GM12878 (cell line): Measurements from ENCODE around the gene IL10RA. TPM values are rescaled to one million over a fixed set of nuclear protein-coding genes. Genes with fewer than 3 reads are reported as not detected.
A peak's percentile ranks its signal among the peaks of the same experiment; 100 is the strongest.

Experiments used
- ATAC-seq: fragments of 200-7000 bp; cut with Tn5 transposase; 3 replicates; pipeline ENCODE4 v1.9.1; 2020; ENCODE audit warnings: mild to moderate bottlenecking, moderate library complexity
- BruUV-seq: library from RNA; stranded (reverse); fragments of 400-500 nt; replicated peaks from 2 replicates; lab custom pipeline; 2021; lab: Mats Ljungman, UMichigan
- CTCF ChIA-PET: fragments of 300-600 bp; sonication (Branson Sonifier 250); formaldehyde crosslinking; extraction: SDS; loops from one replicate; lab custom pipeline; 2021; ENCODE audit warnings: inconsistent platforms; lab: Yijun Ruan, JAX
- POLR2A ChIA-PET: fragments of 350-600 bp; formaldehyde crosslinking; extraction: SDS; loops from one replicate; lab custom pipeline; 2021; ENCODE audit warnings: inconsistent platforms; lab: Charles Lee
- RAD21 ChIA-PET: fragments of 300-600 bp; sonication (Branson Sonifier 250); formaldehyde crosslinking; loops from one replicate; lab custom pipeline; 2023; ENCODE audit warnings: antibody characterized with exemption; ENCODE audit not compliant: unreplicated experiment; lab: Charles Lee
- SMC1A ChIA-PET: fragments of 300-600 bp; sonication (Branson Sonifier 250); formaldehyde crosslinking; loops from one replicate; lab custom pipeline; 2023; ENCODE audit not compliant: unreplicated experiment, uncharacterized antibody; lab: Charles Lee
- DNase-seq: peaks from one replicate; pipeline ENCODE4 v3.0.0-alpha.2; 2011; ENCODE audit warnings: low read depth, low spot score
- FAIRE-seq: peaks from 3 replicates; lab custom pipeline; 2011; peaks lifted over from hg19 to GRCh38; lab: Jason Lieb, UNC
- H2AFZ ChIP-seq: 2 replicates; pipeline ENCODE4 v1.6.0; 2011; ENCODE audit warnings: low read depth, low read length, control low read depth; ENCODE audit not compliant: control insufficient read depth
- H3K27ac ChIP-seq: 2 replicates; pipeline ENCODE4 v1.5.1; 2011; ENCODE audit warnings: control low read depth; ENCODE audit not compliant: control insufficient read depth, insufficient read depth
- H3K27me3 ChIP-seq, 2 experiments: replicated peaks in 1 of 2; 2 replicates each; pipeline versions ENCODE4 v1.6.0 to v1.6.1; 2011; ENCODE audit warnings: low read length in 1 of 2; ENCODE audit not compliant: control insufficient read depth in 2 of 2, insufficient read depth in 2 of 2
- H3K36me3 ChIP-seq, 2 experiments: 2 replicates each; pipeline ENCODE4 v1.5.1; 2011; ENCODE audit warnings: low read length in 1 of 2; ENCODE audit not compliant: control insufficient read depth in 2 of 2, insufficient read depth in 2 of 2
- H3K4me1 ChIP-seq: 2 replicates; pipeline ENCODE4 v1.6.1; 2011; ENCODE audit warnings: mild to moderate bottlenecking, low read length, moderate library complexity, mixed read lengths; ENCODE audit not compliant: control insufficient read depth, insufficient read depth
- H3K4me2 ChIP-seq: 2 replicates; pipeline ENCODE4 v1.6.0; 2011; ENCODE audit warnings: control low read depth; ENCODE audit not compliant: control insufficient read depth, insufficient read depth
- H3K4me3 ChIP-seq: fragments of 200-600 bp; sonication (generic); 2 replicates; pipeline ENCODE4 v1.5.1; 2016
- H3K79me2 ChIP-seq: 2 replicates; pipeline ENCODE4 v1.6.0; 2011; ENCODE audit warnings: low read length; ENCODE audit not compliant: control insufficient read depth, insufficient read depth
- H3K9ac ChIP-seq: 2 replicates; pipeline ENCODE4 v1.8.0; 2011; ENCODE audit warnings: low read length, control low read depth, mixed read lengths; ENCODE audit not compliant: control insufficient read depth, insufficient read depth
- H3K9me3 ChIP-seq: replicated peaks from 3 replicates; pipeline ENCODE4 v1.5.1; 2011; ENCODE audit warnings: mild to moderate bottlenecking, low read length; ENCODE audit not compliant: control insufficient read depth, insufficient read depth
- H4K20me1 ChIP-seq: 2 replicates; pipeline ENCODE4 v1.6.0; 2011; ENCODE audit not compliant: control insufficient read depth, insufficient read depth
- CBX5 ChIP-seq: sonication (generic); IDR thresholded peaks from 2 replicates; pipeline ENCODE4 v1.6.1; 2016; ENCODE audit warnings: low read depth, moderate library complexity, mild to moderate bottlenecking, inconsistent platforms
- CEBPB ChIP-seq, 2 experiments: fragments of 150-350 bp in 1 of 2; IDR thresholded peaks; 2 replicates each; pipeline ENCODE4 v1.6.1; 2012 to 2014; ENCODE audit warnings: low read depth in 2 of 2, low read length in 2 of 2, borderline replicate concordance in 1 of 2, inconsistent platforms in 1 of 2
- EGR1 ChIP-seq, 2 experiments: IDR thresholded peaks; 1 replicate in 1 of 2; 2 replicates in 1 of 2; pipeline ENCODE4 v1.6.1; 2011 to 2012; ENCODE audit warnings: low read depth in 2 of 2, low read length in 2 of 2, borderline replicate concordance in 1 of 2, mild to moderate bottlenecking in 1 of 2, moderate library complexity in 1 of 2
- EP300 ChIP-seq, 2 experiments: fragments of 150-350 bp in 1 of 2; IDR thresholded peaks; 2 replicates each; pipeline ENCODE4 v1.6.1; 2011 to 2012; ENCODE audit warnings: low read depth in 2 of 2, low read length in 2 of 2, borderline replicate concordance in 1 of 2, improper control_type of control experiment in 1 of 2, inconsistent platforms in 1 of 2; ENCODE audit not compliant: control insufficient read depth in 1 of 2
- MTA2 ChIP-seq: fragments of 450-650 bp; IDR thresholded peaks from 2 replicates; pipeline ENCODE4 v1.6.1; 2016; ENCODE audit warnings: low read depth, mild to moderate bottlenecking, moderate library complexity
- MXI1 ChIP-seq: fragments of 150-350 bp; IDR thresholded peaks from 2 replicates; pipeline ENCODE4 v1.6.1; 2011; ENCODE audit warnings: low read depth, mild to moderate bottlenecking, inconsistent platforms, low read length, improper control_type of control experiment
- NR2F1 ChIP-seq: fragments of 450-650 bp; conservative IDR thresholded peaks from 2 replicates; pipeline ENCODE4 v1.6.1; 2017; ENCODE audit warnings: mild to moderate bottlenecking
- RCOR1 ChIP-seq: conservative IDR thresholded peaks from 2 replicates; pipeline ENCODE4 v1.6.1; 2012; ENCODE audit warnings: low read depth, low read length, improper control_type of control experiment
- TARDBP ChIP-seq: IDR thresholded peaks from 2 replicates; pipeline ENCODE4 v1.6.1; 2016; ENCODE audit warnings: borderline replicate concordance
- ZNF274 ChIP-seq: IDR thresholded peaks from one replicate; pipeline ENCODE4 v1.8.0; 2011; ENCODE audit not compliant: insufficient read length, insufficient read depth
- WGBS: methylation state at CpG from one replicate; pipeline ENCODE4 v1.1.6; 2016; ENCODE audit warnings: low lambda C conversion rate; ENCODE audit not compliant: insufficient replicate concordance, insufficient coverage; ENCODE audit errors: missing lambda C conversion rate; 5-methylcytosine and 5-hydroxymethylcytosine counted together
- in situ Hi-C: fragments of 300-500 bp; cut with MboI; formaldehyde crosslinking; loops from 9 replicates; pipeline ENCODE4 v1.14.3; 2018; ENCODE audit warnings: mixed read lengths
- intact Hi-C: fragments of 100-400 bp; cut with micrococcal nuclease; formaldehyde crosslinking; loops from one replicate; pipeline ENCODE4 v1.14.2; 2022; ENCODE audit not compliant: unreplicated experiment
- polyA plus RNA-seq, 11 experiments: library from polyadenylated mRNA; depleted of rRNA in 4 of 11; unstranded in 6 of 11; stranded (reverse) in 5 of 11; fragments of >200 nt; fragmentation: Nextera tagmentation in 4 of 11; fragmentation: Illumina TruSeq in 1 of 11; extraction: Ambion mirVana in 4 of 11; extraction: Trizol in 1 of 11; gene quantifications; 1 replicate in 1 of 11; 2 replicates in 10 of 11; pipeline versions ENCODE4 v1.2.1 to v1.2.3, GENCODE V29; 2011 to 2016; ENCODE audit warnings: inconsistent platforms in 2 of 11, missing spikeins in 2 of 11, low read depth in 1 of 11
- total RNA-seq, 4 experiments: library from RNA; depleted of rRNA in 3 of 4; stranded (reverse); fragments of >200 nt in 3 of 4; fragmentation: Illumina TruSeq in 1 of 4; extraction: Trizol in 1 of 4; gene quantifications; 2 replicates each; pipeline versions ENCODE4 v1.2.1 to v1.2.3, GENCODE V29; 2013 to 2021
- TF ChIP-seq, protein P1 (sequence below): IDR thresholded peaks from 2 replicates; pipeline ENCODE4 v1.6.1; 2011; ENCODE audit warnings: borderline replicate concordance, low read depth, mild to moderate bottlenecking, moderate library complexity, low read length; ENCODE audit not compliant: insufficient read depth, poor library complexity, severe bottlenecking
- TF ChIP-seq, protein P2 (sequence below): IDR thresholded peaks from 2 replicates; pipeline ENCODE4 v1.6.1; 2012; ENCODE audit warnings: low read depth, low read length, improper control_type of control experiment
- TF ChIP-seq, protein P3 (sequence below): fragments of 450-650 bp; IDR thresholded peaks from 2 replicates; pipeline ENCODE4 v1.6.1; 2017; ENCODE audit warnings: low read depth, mild to moderate bottlenecking, moderate library complexity
- TF ChIP-seq, protein P4 (sequence below): fragments of 450-650 bp; IDR thresholded peaks from 2 replicates; pipeline ENCODE4 v1.6.1; 2017; ENCODE audit warnings: mild to moderate bottlenecking, moderate library complexity

The IL10RA gene
- total and polyA plus RNA-seq, 10 of the 15 experiments (the other 5 are each of a cell fraction or from before 2014, with no cell fraction given): 0.77 to 45.9 (median 9.6) TPM

DNA sequence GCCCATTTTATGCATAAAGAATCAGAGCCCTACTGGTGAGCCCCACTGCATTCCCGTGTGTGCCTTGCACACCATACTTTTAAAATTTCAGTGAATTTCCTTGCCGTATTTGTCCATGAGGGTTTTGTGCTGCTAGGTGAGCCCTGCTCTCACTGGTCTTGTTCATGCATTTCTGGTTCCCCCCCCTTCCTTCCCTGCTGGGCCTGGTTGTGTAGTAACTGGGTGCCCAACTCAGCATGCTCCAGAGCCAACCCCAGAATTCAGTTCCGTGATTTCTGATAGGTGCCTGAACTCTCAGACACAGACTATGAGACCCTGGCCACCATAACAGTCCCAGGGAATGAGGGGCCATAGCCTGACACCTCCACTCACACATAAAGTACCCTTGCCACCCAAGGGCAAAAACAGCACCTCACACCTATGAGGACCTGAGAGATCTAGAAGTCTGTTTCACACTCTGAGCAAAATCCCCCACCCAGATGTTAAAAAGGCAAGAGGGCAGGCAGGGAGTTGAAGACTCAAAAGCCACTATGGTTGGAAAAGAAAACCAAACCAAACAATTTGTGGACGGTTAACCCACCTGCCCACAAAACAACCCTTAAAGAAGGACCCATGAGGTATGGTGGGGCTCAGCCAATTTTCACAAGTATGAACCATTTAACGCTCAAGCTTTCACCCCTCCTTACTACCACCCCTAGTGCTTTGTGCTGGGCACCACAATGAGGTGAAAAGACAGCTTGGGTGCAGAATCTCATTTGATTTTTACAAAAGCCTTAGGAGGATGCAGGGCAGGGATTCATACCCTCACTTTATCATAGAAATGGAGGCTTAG, 16.8 kb upstream of the IL10RA start:
- H3K4me3 ChIP-seq: no peak overlapping the region
- H2AFZ ChIP-seq: no peak overlapping the region
- SMC1A ChIA-PET: interaction anchor here (1.0 to 2.4 kb wide), 9 partner anchors 9 to 78 kb away, joined by 3 to 12 read pairs (median 6); no protein-coding TSS in a partner anchor
- no peak for FAIRE-seq
- H4K20me1 ChIP-seq: no peaks in the 10 kb centered on the region
- H3K36me3 ChIP-seq: no peaks in the 10 kb centered on the region
- peak; percentile 25 for ATAC-seq
- no peaks in the 10 kb centered on the region for H3K79me2 ChIP-seq
- intact Hi-C loops: no loop called here
- H3K27me3 ChIP-seq: no peaks in the 10 kb centered on the region
- CTCF ChIA-PET: interaction anchor here (1.0 to 2.9 kb wide), 7 partner anchors 9 to 84 kb away, joined by 3 to 7 read pairs (median 3); no protein-coding TSS in a partner anchor
- RAD21 ChIA-PET: interaction anchor here (1.5 to 2.9 kb wide), 2 partner anchors 17 to 19 kb away, joined by 5 to 22 read pairs; partner anchors contain the start of gene IL10RA
- POLR2A ChIA-PET: interaction anchor here (1.1 to 2.0 kb wide), 3 partner anchors 9 to 17 kb away, joined by 3 to 9 read pairs (median 5); partner anchors contain the start of gene IL10RA
- H3K9me3 ChIP-seq: no peaks in the 10 kb centered on the region
- H3K9ac ChIP-seq: no peak overlapping the region
- no peak for DNase-seq
- 78% methylated on average over 5 of the region's 5 CpGs for WGBS
- H3K27ac ChIP-seq: no peak overlapping the region
- in situ Hi-C loops: no loop called here
- peaks cover 13% of the 10 kb centered on the region for H3K4me1 ChIP-seq
- no TSS peak for BruUV-seq
- no peak overlapping the region for H3K4me2 ChIP-seq
- no peak for TF ChIP-seq CBX5
- no peak for TF ChIP-seq EGR1 (IDR thresholded peaks at IDR 0.05; ENCODE audit: borderline replicate concordance in 1 of 2, low read depth in 2 of 2, low read length in 2 of 2)
- TF ChIP-seq NR2F1: 0 out of 2 replicates have a peak, but pooled peaks have one; percentile 31
- TF ChIP-seq, protein P1, sequence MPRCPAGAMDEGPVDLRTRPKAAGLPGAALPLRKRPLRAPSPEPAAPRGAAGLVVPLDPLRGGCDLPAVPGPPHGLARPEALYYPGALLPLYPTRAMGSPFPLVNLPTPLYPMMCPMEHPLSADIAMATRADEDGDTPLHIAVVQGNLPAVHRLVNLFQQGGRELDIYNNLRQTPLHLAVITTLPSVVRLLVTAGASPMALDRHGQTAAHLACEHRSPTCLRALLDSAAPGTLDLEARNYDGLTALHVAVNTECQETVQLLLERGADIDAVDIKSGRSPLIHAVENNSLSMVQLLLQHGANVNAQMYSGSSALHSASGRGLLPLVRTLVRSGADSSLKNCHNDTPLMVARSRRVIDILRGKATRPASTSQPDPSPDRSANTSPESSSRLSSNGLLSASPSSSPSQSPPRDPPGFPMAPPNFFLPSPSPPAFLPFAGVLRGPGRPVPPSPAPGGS: no peak
- TF ChIP-seq, protein P2, sequence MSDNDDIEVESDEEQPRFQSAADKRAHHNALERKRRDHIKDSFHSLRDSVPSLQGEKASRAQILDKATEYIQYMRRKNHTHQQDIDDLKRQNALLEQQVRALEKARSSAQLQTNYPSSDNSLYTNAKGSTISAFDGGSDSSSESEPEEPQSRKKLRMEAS: no peak
- TF ChIP-seq MXI1: no peak
- TF ChIP-seq TARDBP: no peak
- TF ChIP-seq, protein P3, sequence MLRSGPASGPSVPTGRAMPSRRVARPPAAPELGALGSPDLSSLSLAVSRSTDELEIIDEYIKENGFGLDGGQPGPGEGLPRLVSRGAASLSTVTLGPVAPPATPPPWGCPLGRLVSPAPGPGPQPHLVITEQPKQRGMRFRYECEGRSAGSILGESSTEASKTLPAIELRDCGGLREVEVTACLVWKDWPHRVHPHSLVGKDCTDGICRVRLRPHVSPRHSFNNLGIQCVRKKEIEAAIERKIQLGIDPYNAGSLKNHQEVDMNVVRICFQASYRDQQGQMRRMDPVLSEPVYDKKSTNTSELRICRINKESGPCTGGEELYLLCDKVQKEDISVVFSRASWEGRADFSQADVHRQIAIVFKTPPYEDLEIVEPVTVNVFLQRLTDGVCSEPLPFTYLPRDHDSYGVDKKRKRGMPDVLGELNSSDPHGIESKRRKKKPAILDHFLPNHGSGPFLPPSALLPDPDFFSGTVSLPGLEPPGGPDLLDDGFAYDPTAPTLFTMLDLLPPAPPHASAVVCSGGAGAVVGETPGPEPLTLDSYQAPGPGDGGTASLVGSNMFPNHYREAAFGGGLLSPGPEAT: peak; percentile 37; the same call in 1 of the 2 replicates
- no peak for TF ChIP-seq ZNF274
- TF ChIP-seq EP300 (IDR thresholded peaks at IDR 0.05; ENCODE audit: borderline replicate concordance in 1 of 2, control insufficient read depth in 1 of 2, low read depth in 2 of 2, low read length in 2 of 2): peak in 1 of 2 experiments; percentile 23; a peak in 1 of 4 replicates
- TF ChIP-seq MTA2: peak; percentile 21; the same call in 1 of the 2 replicates
- no peak for TF ChIP-seq CEBPB (IDR thresholded peaks at IDR 0.05; ENCODE audit: borderline replicate concordance in 1 of 2, low read depth in 2 of 2, low read length in 2 of 2)
- no peak for TF ChIP-seq RCOR1
- TF ChIP-seq, protein P4, sequence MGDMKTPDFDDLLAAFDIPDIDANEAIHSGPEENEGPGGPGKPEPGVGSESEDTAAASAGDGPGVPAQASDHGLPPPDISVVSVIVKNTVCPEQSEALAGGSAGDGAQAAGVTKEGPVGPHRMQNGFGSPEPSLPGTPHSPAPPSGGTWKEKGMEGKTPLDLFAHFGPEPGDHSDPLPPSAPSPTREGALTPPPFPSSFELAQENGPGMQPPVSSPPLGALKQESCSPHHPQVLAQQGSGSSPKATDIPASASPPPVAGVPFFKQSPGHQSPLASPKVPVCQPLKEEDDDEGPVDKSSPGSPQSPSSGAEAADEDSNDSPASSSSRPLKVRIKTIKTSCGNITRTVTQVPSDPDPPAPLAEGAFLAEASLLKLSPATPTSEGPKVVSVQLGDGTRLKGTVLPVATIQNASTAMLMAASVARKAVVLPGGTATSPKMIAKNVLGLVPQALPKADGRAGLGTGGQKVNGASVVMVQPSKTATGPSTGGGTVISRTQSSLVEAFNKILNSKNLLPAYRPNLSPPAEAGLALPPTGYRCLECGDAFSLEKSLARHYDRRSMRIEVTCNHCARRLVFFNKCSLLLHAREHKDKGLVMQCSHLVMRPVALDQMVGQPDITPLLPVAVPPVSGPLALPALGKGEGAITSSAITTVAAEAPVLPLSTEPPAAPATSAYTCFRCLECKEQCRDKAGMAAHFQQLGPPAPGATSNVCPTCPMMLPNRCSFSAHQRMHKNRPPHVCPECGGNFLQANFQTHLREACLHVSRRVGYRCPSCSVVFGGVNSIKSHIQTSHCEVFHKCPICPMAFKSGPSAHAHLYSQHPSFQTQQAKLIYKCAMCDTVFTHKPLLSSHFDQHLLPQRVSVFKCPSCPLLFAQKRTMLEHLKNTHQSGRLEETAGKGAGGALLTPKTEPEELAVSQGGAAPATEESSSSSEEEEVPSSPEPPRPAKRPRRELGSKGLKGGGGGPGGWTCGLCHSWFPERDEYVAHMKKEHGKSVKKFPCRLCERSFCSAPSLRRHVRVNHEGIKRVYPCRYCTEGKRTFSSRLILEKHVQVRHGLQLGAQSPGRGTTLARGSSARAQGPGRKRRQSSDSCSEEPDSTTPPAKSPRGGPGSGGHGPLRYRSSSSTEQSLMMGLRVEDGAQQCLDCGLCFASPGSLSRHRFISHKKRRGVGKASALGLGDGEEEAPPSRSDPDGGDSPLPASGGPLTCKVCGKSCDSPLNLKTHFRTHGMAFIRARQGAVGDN: peak; percentile 41; the same call in 1 of the 2 replicates
